H1 (cell line): Measurements from ENCODE around the gene SUGP1. TPM values are rescaled to one million over a fixed set of nuclear protein-coding genes. Genes with fewer than 3 reads are reported as not detected.

ENCODE experiments used
- CTCF ChIA-PET: fragments of 300-600 bp; sonication (Branson Sonifier 250); formaldehyde crosslinking; loops from one replicate; lab custom pipeline; 2021; ENCODE audit not compliant: partially characterized antibody; lab: Charles Lee
- POLR2A ChIA-PET: fragments of 300-600 bp; sonication (Branson Sonifier 250); formaldehyde crosslinking; loops from one replicate; lab custom pipeline; 2021; ENCODE audit warnings: inconsistent platforms; ENCODE audit not compliant: partially characterized antibody; lab: Charles Lee
- DNase-seq, 2 experiments: peaks; one replicate each; pipeline versions ENCODE4 v3.0.0 to v3.0.0-alpha.2; 2010 to 2022; ENCODE audit warnings: low spot score in 2 of 2, low read depth in 1 of 2, mixed read lengths in 1 of 2
- FAIRE-seq: peaks from 2 replicates; lab custom pipeline; 2011; peaks lifted over from hg19 to GRCh38; lab: Jason Lieb, UNC
- H2AFZ ChIP-seq: 2 replicates; pipeline ENCODE4 v1.8.1; 2012; ENCODE audit warnings: low read length, inconsistent platforms
- H2AK5ac ChIP-seq: 2 replicates; pipeline ENCODE4 v1.6.1; 2013; ENCODE audit warnings: low read depth, low read length
- H2BK120ac ChIP-seq: replicated peaks from 2 replicates; pipeline ENCODE3; 2013; ENCODE audit warnings: low read depth, low read length, inconsistent platforms
- H2BK12ac ChIP-seq: 2 replicates; pipeline ENCODE4 v1.6.1; 2013; ENCODE audit warnings: low read depth, low read length
- H2BK15ac ChIP-seq: 2 replicates; pipeline ENCODE4 v1.6.1; 2013; ENCODE audit warnings: low read length
- H2BK20ac ChIP-seq: 2 replicates; pipeline ENCODE4 v1.6.1; 2013; ENCODE audit warnings: low read length
- H2BK5ac ChIP-seq: 2 replicates; pipeline ENCODE4 v1.6.1; 2013; ENCODE audit warnings: low read depth, low read length
- H3K14ac ChIP-seq: 2 replicates; pipeline ENCODE4 v1.6.1; 2013; ENCODE audit warnings: inconsistent platforms; ENCODE audit not compliant: insufficient read length
- H3K18ac ChIP-seq: 2 replicates; pipeline ENCODE4 v1.6.1; 2013; ENCODE audit warnings: low read length; ENCODE audit errors: extremely low read depth
- H3K23ac ChIP-seq: 2 replicates; pipeline ENCODE4 v1.6.1; 2013; ENCODE audit warnings: inconsistent platforms; ENCODE audit not compliant: insufficient read length
- H3K23me2 ChIP-seq: 2 replicates; pipeline ENCODE4 v1.6.1; 2013; ENCODE audit warnings: low read depth, low read length
- H3K27ac ChIP-seq: 2 replicates; pipeline ENCODE4 v1.6.1; 2011; ENCODE audit warnings: low read depth, low read length, inconsistent platforms
- H3K27me3 ChIP-seq, 4 experiments: replicated peaks in 1 of 4; 1 replicate in 1 of 4; 2 replicates in 3 of 4; pipeline versions ENCODE4 v1.6.1 to v1.8.1; 2011 to 2013; ENCODE audit warnings: low read length in 3 of 4, mild to moderate bottlenecking in 3 of 4, inconsistent platforms in 2 of 4, mixed read lengths in 2 of 4, moderate library complexity in 1 of 4; ENCODE audit not compliant: control insufficient read depth in 3 of 4, insufficient read depth in 3 of 4; ENCODE audit errors: extremely low read depth in 1 of 4
- H3K36me3 ChIP-seq, 4 experiments: 2 replicates each; pipeline versions ENCODE4 v1.6.1 to v1.8.1; 2011 to 2013; ENCODE audit warnings: mild to moderate bottlenecking in 4 of 4, low read length in 3 of 4, moderate library complexity in 2 of 4, control low read depth in 1 of 4, inconsistent platforms in 1 of 4; ENCODE audit not compliant: insufficient read depth in 4 of 4, control insufficient read depth in 2 of 4
- H3K4ac ChIP-seq: replicated peaks from 2 replicates; pipeline ENCODE3; 2013; ENCODE audit warnings: low read length, low read depth, mixed read lengths, inconsistent platforms; ENCODE audit not compliant: insufficient read length
- H3K4me1 ChIP-seq, 4 experiments: replicated peaks in 1 of 4; 1 replicate in 1 of 4; 2 replicates in 3 of 4; pipeline versions ENCODE4 v1.6.1 to v1.8.1; 2011 to 2013; ENCODE audit warnings: low read length in 3 of 4, inconsistent platforms in 2 of 4, mixed read lengths in 1 of 4; ENCODE audit not compliant: insufficient read depth in 4 of 4, control insufficient read depth in 3 of 4
- H3K4me2 ChIP-seq, 2 experiments: 2 replicates each; pipeline versions ENCODE4 v1.6.1 to v1.8.1; 2011 to 2013; ENCODE audit warnings: low read depth in 2 of 2, low read length in 2 of 2, control low read depth in 1 of 2, inconsistent platforms in 1 of 2, mild to moderate bottlenecking in 1 of 2; ENCODE audit not compliant: insufficient read depth in 1 of 2
- H3K4me3 ChIP-seq, 4 experiments: fragments of 200-600, 300-600 bp in 1 of 4; sonication (generic), shearing (Covaris generic), sonication (Bioruptor Twin) in 1 of 4; 2 replicates each; pipeline versions ENCODE4 v1.5.1 to v1.8.1; 2011 to 2016; ENCODE audit warnings: low read length in 4 of 4, low read depth in 3 of 4, control low read depth in 2 of 4, inconsistent platforms in 2 of 4, mild to moderate bottlenecking in 2 of 4, mixed read lengths in 1 of 4, moderate library complexity in 1 of 4; ENCODE audit not compliant: insufficient read depth in 2 of 4; ENCODE audit errors: extremely low read depth in 1 of 4
- H3K56ac ChIP-seq: replicated peaks from 2 replicates; pipeline ENCODE3; 2013; ENCODE audit warnings: low read depth, mild to moderate bottlenecking, mixed read lengths, low read length, inconsistent platforms; ENCODE audit not compliant: insufficient read length
- H3K79me1 ChIP-seq: 2 replicates; pipeline ENCODE4 v1.6.1; 2013; ENCODE audit warnings: low read depth, low read length, control low read depth
- H3K79me2 ChIP-seq, 2 experiments: 2 replicates each; pipeline versions ENCODE4 v1.6.1 to v1.8.1; 2012 to 2013; ENCODE audit warnings: low read length in 2 of 2, mild to moderate bottlenecking in 2 of 2, inconsistent platforms in 1 of 2; ENCODE audit not compliant: insufficient read depth in 2 of 2, control insufficient read depth in 1 of 2
- H3K9ac ChIP-seq, 4 experiments: replicated peaks in 1 of 4; 1 replicate in 1 of 4; 2 replicates in 3 of 4; pipeline versions ENCODE4 v1.6.1 to v1.8.1; 2011 to 2013; ENCODE audit warnings: low read depth in 3 of 4, low read length in 3 of 4, control low read depth in 2 of 4, mild to moderate bottlenecking in 2 of 4, moderate library complexity in 2 of 4, inconsistent platforms in 1 of 4; ENCODE audit errors: extremely low read depth in 1 of 4
- H3K9me3 ChIP-seq, 2 experiments: 2 replicates each; pipeline versions ENCODE4 v1.6.1 to v1.8.1; 2012 to 2013; ENCODE audit warnings: mild to moderate bottlenecking in 2 of 2, moderate library complexity in 2 of 2, control low read depth in 1 of 2, inconsistent platforms in 1 of 2, low read depth in 1 of 2, low read length in 1 of 2, mixed read lengths in 1 of 2; ENCODE audit not compliant: insufficient read depth in 2 of 2
- H4K20me1 ChIP-seq, 2 experiments: replicated peaks in 1 of 2; 2 replicates each; pipeline versions ENCODE3 to v1.8.1; 2011 to 2013; ENCODE audit warnings: inconsistent platforms in 2 of 2, low read length in 2 of 2, mild to moderate bottlenecking in 1 of 2; ENCODE audit not compliant: insufficient read depth in 2 of 2, control insufficient read depth in 1 of 2
- H4K5ac ChIP-seq: 2 replicates; pipeline ENCODE4 v1.6.1; 2013; ENCODE audit warnings: low read length, low read depth, mixed read lengths, inconsistent platforms; ENCODE audit not compliant: insufficient read length
- H4K8ac ChIP-seq: 2 replicates; pipeline ENCODE4 v1.8.0; 2013; ENCODE audit warnings: mild to moderate bottlenecking, moderate library complexity, low read length, inconsistent platforms; ENCODE audit not compliant: insufficient read depth; ENCODE audit errors: extremely low read depth
- H4K91ac ChIP-seq: replicated peaks from 2 replicates; pipeline ENCODE3; 2013; ENCODE audit warnings: low read length, mixed read lengths, inconsistent platforms; ENCODE audit not compliant: insufficient read length
- CBX5 ChIP-seq: fragments of 300-800, 300-1000 bp; sonication (generic); IDR thresholded peaks from 2 replicates; pipeline ENCODE4 v1.7.1; 2016; ENCODE audit warnings: antibody characterized with exemption, low read length, low read depth
- FOSL1 ChIP-seq: IDR thresholded peaks from 2 replicates; pipeline ENCODE4 v1.6.1; 2011; ENCODE audit warnings: mild to moderate bottlenecking, low read depth, low read length, moderate library complexity; ENCODE audit not compliant: insufficient read depth
- GTF2F1 ChIP-seq: IDR thresholded peaks from 2 replicates; pipeline ENCODE4 v1.6.1; 2012; ENCODE audit warnings: low read depth, low read length, improper control_type of control experiment, borderline replicate concordance
- WGBS, 2 experiments: shearing (Covaris generic) in 1 of 2; methylation state at CpG; one replicate each; pipeline versions ENCODE4 v1.1.6 to v1.1.7; 2013 to 2015; ENCODE audit warnings: low lambda C conversion rate in 2 of 2, mixed read lengths in 2 of 2, inconsistent platforms in 1 of 2, low coverage in 1 of 2, missing lambda C conversion rate in 1 of 2; ENCODE audit not compliant: insufficient replicate concordance in 2 of 2, insufficient coverage in 1 of 2, insufficient read length in 1 of 2; ENCODE audit errors: extremely low coverage in 1 of 2, missing lambda C conversion rate in 1 of 2; 5-methylcytosine and 5-hydroxymethylcytosine counted together
- polyA plus RNA-seq, 7 experiments: library from polyadenylated mRNA; depleted of rRNA in 3 of 7; stranded (reverse) in 5 of 7; unstranded in 2 of 7; fragments of >200 nt in 5 of 7; fragments of 200-250 nt in 2 of 7; gene quantifications; 1 replicate in 5 of 7; 2 replicates in 1 of 7; 4 replicates in 1 of 7; pipeline versions ENCODE4 v1.2.1 to v1.2.3, GENCODE V29; 2011 to 2013; ENCODE audit warnings: missing spikeins in 2 of 7, mixed read lengths in 2 of 7
- total RNA-seq: library from RNA; stranded (reverse); fragmentation: NEBNext Ultra II Directional; extraction: Animal tissue kit (Norgen Biotek cat#: 25700); gene quantifications from 2 replicates; pipeline ENCODE4 v1.2.1, GENCODE V29; 2021

Gene SUGP1
- total and polyA plus RNA-seq, 2 of the 8 experiments (the other 6 are each of a cell fraction or from before 2014, with no cell fraction given): 38.5 to 65.2 TPM

DNA sequence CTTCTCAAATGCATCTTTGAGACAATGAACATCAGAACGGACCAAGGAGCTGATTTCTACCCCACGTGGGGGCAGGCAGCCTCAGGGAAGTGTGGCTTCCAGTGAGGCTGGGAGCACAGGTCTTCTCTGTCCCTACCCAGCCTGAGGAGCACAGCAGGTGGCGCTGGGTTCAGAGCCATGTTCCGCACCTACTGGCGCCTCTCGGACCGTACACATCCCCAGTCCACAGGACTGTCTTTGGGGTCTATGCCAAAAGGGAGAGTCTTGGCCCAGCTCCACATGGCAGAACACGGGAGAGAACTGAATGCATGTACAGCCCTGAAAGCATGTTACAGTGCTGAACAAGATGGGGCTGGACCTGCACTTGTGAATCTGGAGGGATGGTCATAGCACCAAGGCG is 22.6 kb downstream of the SUGP1 start:
- POLR2A ChIA-PET: interaction anchor here (1.1 to 4.0 kb wide), 4 partner anchors 10 to 64 kb away, joined by 3 to 14 read pairs (median 8); partner anchors contain the start of genes MAU2 and SUGP1
- Histone ChIP-seq H3K23ac (no peak overlapping the region), H3K36me3 (peaks cover 6 to 33% (median 26%) of the 10 kb centered on the region in 4 experiments), H2BK12ac (no peak overlapping the region), H3K79me1 (no peaks in the 10 kb centered on the region), H2BK15ac (no peak overlapping the region)
- no peak for TF ChIP-seq GTF2F1
- TF ChIP-seq CBX5: no peak
- no peak for TF ChIP-seq FOSL1
- TF ChIP-seq, all 59 proteins: peak for 0
- no peak overlapping the region for H2BK20ac ChIP-seq
- 90% methylated on average over 8 of the region's 9 CpGs; no CpG with 5 or more reads in 1 of the 2 experiments for WGBS, 2 experiments
- H3K27me3 ChIP-seq: no peaks in the 10 kb centered on the region
- FAIRE-seq: no peak
- no peak overlapping the region for H3K18ac ChIP-seq
- no peak for DNase-seq
- no peaks in the 10 kb centered on the region for H3K23me2 ChIP-seq
- no peaks in the 10 kb centered on the region for H3K9me3 ChIP-seq
- no peak overlapping the region for H2BK5ac ChIP-seq
- CTCF ChIA-PET: interaction anchor here (1.2 to 1.3 kb wide), 2 partner anchors 19 to 192 kb away, joined by 3 read pairs; no protein-coding TSS in a partner anchor
- H3K56ac ChIP-seq: no peak overlapping the region
- H2AFZ ChIP-seq: no peak overlapping the region
- no peak overlapping the region for H2AK5ac ChIP-seq
- no peak overlapping the region for H3K4ac ChIP-seq
- H4K20me1 ChIP-seq: peaks cover 0 to 11% of the 10 kb centered on the region in 2 experiments
- H3K14ac ChIP-seq: no peak overlapping the region
- H3K27ac ChIP-seq: no peak overlapping the region
- no peak overlapping the region for H3K4me3 ChIP-seq
- no peak overlapping the region for H4K5ac ChIP-seq
- H4K91ac ChIP-seq: no peak overlapping the region
- H3K9ac ChIP-seq: no peak overlapping the region
- no peaks in the 10 kb centered on the region for H3K79me2 ChIP-seq
- no peaks in the 10 kb centered on the region for H3K4me1 ChIP-seq
- H2BK120ac ChIP-seq: no peak overlapping the region
- no peak overlapping the region for H3K4me2 ChIP-seq
- H4K8ac ChIP-seq: no peak overlapping the region
